Tibial nerve (tissue), 4 donors: Measurements from ENCODE around the gene ACE2. TPM values are rescaled to one million over a fixed set of nuclear protein-coding genes. Genes with fewer than 3 reads are reported as not detected.
"Not testable (repeated sequence)": the region's sequence is repeated elsewhere in the genome, so short reads cannot be mapped to it uniquely, and the experiment has no call there.

Experiments used
- DNase-seq, 2 donors: peaks; one replicate each; pipeline ENCODE4 v3.0.0-alpha.2; 2019; ENCODE audit warnings: low spot score in 2 of 2
- H3K27ac ChIP-seq, 4 donors: fragments of 200-600 bp; sonication (generic) in 3 of 4; one replicate each; pipeline ENCODE4 v1.5.1; 2017 to 2019; ENCODE audit warnings: mild to moderate bottlenecking in 1 of 4
- H3K27me3 ChIP-seq, 2 donors: fragments of 200-600 bp; sonication (generic) in 1 of 2; one replicate each; pipeline versions ENCODE4 v1.5.1 to v1.6.0; 2017 to 2019
- H3K36me3 ChIP-seq, 3 donors: fragments of 200-600 bp; sonication (generic); one replicate each; pipeline ENCODE4 v1.5.1; 2018 to 2019
- H3K4me1 ChIP-seq, 4 donors: fragments of 200-600 bp; sonication (generic) in 3 of 4; one replicate each; pipeline ENCODE4 v1.5.1; 2017 to 2019
- H3K4me3 ChIP-seq, 4 donors: fragments of 200-600 bp; sonication (generic) in 3 of 4; one replicate each; pipeline ENCODE4 v1.5.1; 2017 to 2019; ENCODE audit warnings: mild to moderate bottlenecking in 1 of 4, moderate library complexity in 1 of 4
- H3K9me3 ChIP-seq, 4 donors: fragments of 200-600 bp; sonication (generic) in 3 of 4; one replicate each; pipeline ENCODE4 v1.5.1; 2017 to 2019
- EP300 ChIP-seq, 2 donors: sonication (generic); formaldehyde crosslinking; IDR thresholded peaks; one replicate each; pipeline ENCODE4 v1.6.1; 2017; ENCODE audit warnings: antibody characterized with exemption in 2 of 2, mild to moderate bottlenecking in 1 of 2
- POLR2A ChIP-seq, 2 donors: fragments of 450-650 bp; IDR thresholded peaks; one replicate each; pipeline ENCODE4 v1.6.1; 2017; ENCODE audit warnings: antibody characterized with exemption in 2 of 2, mild to moderate bottlenecking in 2 of 2, moderate library complexity in 2 of 2
- WGBS, 2 donors: methylation state at CpG; one replicate each; pipeline ENCODE4 v1.1.5; 2018; 5-methylcytosine and 5-hydroxymethylcytosine counted together
- total RNA-seq, 4 donors: library from RNA; depleted of rRNA; stranded (reverse); fragments of >200 nt; gene quantifications; one replicate each; pipeline ENCODE4 v1.1.0, GENCODE V29; 2016
- TF ChIP-seq, protein P1 (sequence below), 5 experiments: fragments of 200-600 bp in 3 of 5; fragments of 450-650 bp in 2 of 5; sonication (generic) in 3 of 5; IDR thresholded peaks; one replicate each; pipeline ENCODE4 v1.5.1; 2016 to 2019; ENCODE audit warnings: antibody characterized with exemption in 5 of 5, mild to moderate bottlenecking in 3 of 5, moderate library complexity in 2 of 5

ACE2 gene
- total RNA-seq, result 1 to 10 TPM in 2 of 4 donors, under 1 TPM in 2; 0.30 to 1.1 (median 0.92) TPM

GRCh38 chrX:15600745-15601144, at the start of gene ACE2:
ACE2 (minus strand) TSS chrX:15600960; CDS start chrX:15600911, 49 bp downstream.
- H3K36me3 ChIP-seq, result no peaks in the 10 kb centered on the region
- peaks cover 0 to 19% of the 10 kb centered on the region in 2 donors for H3K27me3 ChIP-seq
- no peak within 1 kb of the TSS for H3K27ac ChIP-seq
- TF ChIP-seq, protein P1, sequence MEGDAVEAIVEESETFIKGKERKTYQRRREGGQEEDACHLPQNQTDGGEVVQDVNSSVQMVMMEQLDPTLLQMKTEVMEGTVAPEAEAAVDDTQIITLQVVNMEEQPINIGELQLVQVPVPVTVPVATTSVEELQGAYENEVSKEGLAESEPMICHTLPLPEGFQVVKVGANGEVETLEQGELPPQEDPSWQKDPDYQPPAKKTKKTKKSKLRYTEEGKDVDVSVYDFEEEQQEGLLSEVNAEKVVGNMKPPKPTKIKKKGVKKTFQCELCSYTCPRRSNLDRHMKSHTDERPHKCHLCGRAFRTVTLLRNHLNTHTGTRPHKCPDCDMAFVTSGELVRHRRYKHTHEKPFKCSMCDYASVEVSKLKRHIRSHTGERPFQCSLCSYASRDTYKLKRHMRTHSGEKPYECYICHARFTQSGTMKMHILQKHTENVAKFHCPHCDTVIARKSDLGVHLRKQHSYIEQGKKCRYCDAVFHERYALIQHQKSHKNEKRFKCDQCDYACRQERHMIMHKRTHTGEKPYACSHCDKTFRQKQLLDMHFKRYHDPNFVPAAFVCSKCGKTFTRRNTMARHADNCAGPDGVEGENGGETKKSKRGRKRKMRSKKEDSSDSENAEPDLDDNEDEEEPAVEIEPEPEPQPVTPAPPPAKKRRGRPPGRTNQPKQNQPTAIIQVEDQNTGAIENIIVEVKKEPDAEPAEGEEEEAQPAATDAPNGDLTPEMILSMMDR (IDR thresholded peaks at IDR 0.05), result no peak
- TF ChIP-seq POLR2A (IDR thresholded peaks at IDR 0.05) (no peak), EP300 (IDR thresholded peaks at IDR 0.05) (no peak)
- 73 to 89% methylated on average over 4 of the region's 4 CpGs for WGBS, 2 donors
- DNase-seq, result no peak
- no peak within 1 kb of the TSS for H3K4me3 ChIP-seq
- H3K4me1 ChIP-seq, result no peaks in the 10 kb centered on the region
- H3K9me3 ChIP-seq, result no peaks in the 10 kb centered on the region

DNA sequence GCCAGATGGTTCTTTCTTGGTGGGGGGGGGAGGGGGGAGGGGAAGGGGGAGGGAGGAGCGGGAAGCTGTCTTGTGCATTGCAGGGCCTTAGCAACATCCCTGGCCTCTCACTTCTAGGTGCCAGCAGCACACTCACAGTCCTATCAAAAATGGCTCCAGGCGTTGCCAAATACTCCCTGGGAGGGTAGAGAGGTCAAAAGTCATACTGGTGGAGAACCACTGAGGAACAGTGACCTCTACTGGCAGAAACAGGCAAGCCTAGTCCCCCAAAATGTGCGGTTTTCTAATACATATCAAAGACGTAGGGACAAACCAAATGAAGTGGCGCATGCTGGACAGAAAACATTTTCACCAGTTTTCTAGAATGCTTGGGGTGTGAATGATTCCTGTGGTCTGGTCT, 46.8 kb upstream of the ACE2 start:
- peaks cover 0 to 39% of the 10 kb centered on the region in 2 donors for H3K27me3 ChIP-seq
- not testable (repeated sequence) for H3K4me3 ChIP-seq, H3K36me3 ChIP-seq, H3K9me3 ChIP-seq, H3K27ac ChIP-seq, H3K4me1 ChIP-seq, DNase-seq
- WGBS, 2 donors, result no CpG with 5 or more reads among the region's 5 CpGs

DNA sequence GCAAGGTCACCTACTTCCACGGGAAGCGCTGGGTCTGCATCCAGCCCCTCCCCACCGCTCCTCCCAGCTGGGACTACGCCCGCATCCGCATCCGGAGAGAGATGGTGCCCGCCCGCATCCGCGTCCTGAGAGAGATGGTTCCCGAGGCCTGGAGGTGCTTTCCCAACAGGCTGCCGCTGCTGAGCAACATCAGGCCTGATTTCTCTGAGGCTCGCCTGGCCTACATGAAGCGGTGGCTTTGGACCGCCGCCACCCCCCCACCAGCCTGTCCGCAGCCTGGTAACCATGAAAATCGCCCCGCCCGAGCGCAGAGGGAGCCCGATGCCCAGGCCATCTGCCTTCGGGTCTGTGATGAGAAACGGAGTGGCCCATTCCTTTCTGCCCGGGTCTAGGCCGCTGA, 45.8 kb upstream of the ACE2 start:
- H3K27me3 ChIP-seq, result peaks cover 0 to 36% of the 10 kb centered on the region in 2 donors
- H3K4me3 ChIP-seq, result no peak overlapping the region
- no peak overlapping the region for H3K27ac ChIP-seq
- WGBS, 2 donors, result 90 to 96% methylated on average over 8 to 20 of the region's 27 CpGs
- H3K9me3 ChIP-seq, result no peaks in the 10 kb centered on the region
- no peaks in the 10 kb centered on the region for H3K4me1 ChIP-seq
- TF ChIP-seq EP300 (IDR thresholded peaks at IDR 0.05) (no peak), POLR2A (IDR thresholded peaks at IDR 0.05) (no peak)
- TF ChIP-seq, protein P1 (IDR thresholded peaks at IDR 0.05), result no peak
- no peaks in the 10 kb centered on the region for H3K36me3 ChIP-seq
- no peak for DNase-seq

DNA sequence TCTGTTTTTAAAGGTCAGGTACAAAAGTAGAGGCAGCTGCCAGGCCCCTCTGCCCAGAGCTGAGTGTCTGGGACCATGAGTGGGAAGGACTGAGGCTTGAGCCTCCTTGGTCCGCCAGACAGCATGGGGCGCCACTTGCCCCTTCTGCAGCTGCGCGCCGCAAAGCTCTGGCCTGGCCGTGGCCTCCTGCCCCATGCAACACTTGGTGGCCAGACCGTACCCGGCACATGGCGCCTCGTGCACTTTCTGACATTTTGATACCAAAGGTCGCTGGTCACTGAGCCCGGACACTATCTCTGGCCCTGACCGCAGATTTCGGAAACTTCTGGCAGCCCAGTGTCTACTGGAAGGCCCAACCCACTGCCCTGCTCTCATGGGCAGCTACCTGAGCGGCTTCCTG, 45.3 kb upstream of the ACE2 start:
- TF ChIP-seq POLR2A (IDR thresholded peaks at IDR 0.05) (no peak), EP300 (IDR thresholded peaks at IDR 0.05) (no peak)
- TF ChIP-seq, protein P1 (IDR thresholded peaks at IDR 0.05), result no peak
- WGBS, 2 donors, result 87 to 97% methylated on average over 12 to 13 of the region's 15 CpGs
- no peaks in the 10 kb centered on the region for H3K4me1 ChIP-seq
- DNase-seq, result no peak
- no peaks in the 10 kb centered on the region for H3K9me3 ChIP-seq
- H3K27me3 ChIP-seq, result peaks cover 0 to 32% of the 10 kb centered on the region in 2 donors
- H3K36me3 ChIP-seq, result no peaks in the 10 kb centered on the region
- no peak overlapping the region for H3K4me3 ChIP-seq
- no peak overlapping the region for H3K27ac ChIP-seq

- no peaks in the 10 kb centered on the region for H3K36me3 ChIP-seq
- 54% methylated on average over 3 of the region's 3 CpGs for WGBS, 2 donors
- H3K4me3 ChIP-seq, result no peak overlapping the region
- no peak overlapping the region for H3K27ac ChIP-seq
- peaks cover 0 to 32% of the 10 kb centered on the region in 2 donors for H3K27me3 ChIP-seq
- no peaks in the 10 kb centered on the region for H3K9me3 ChIP-seq
- H3K4me1 ChIP-seq, result no peaks in the 10 kb centered on the region
- TF ChIP-seq, protein P1 (IDR thresholded peaks at IDR 0.05), result no peak
- no peak for TF ChIP-seq EP300 (IDR thresholded peaks at IDR 0.05)
- TF ChIP-seq POLR2A (IDR thresholded peaks at IDR 0.05), result no peak
- DNase-seq, result no peak
Observed at GRCh38 chrX:15645266-15645665, 44.5 kb upstream of the ACE2 start.

DNA sequence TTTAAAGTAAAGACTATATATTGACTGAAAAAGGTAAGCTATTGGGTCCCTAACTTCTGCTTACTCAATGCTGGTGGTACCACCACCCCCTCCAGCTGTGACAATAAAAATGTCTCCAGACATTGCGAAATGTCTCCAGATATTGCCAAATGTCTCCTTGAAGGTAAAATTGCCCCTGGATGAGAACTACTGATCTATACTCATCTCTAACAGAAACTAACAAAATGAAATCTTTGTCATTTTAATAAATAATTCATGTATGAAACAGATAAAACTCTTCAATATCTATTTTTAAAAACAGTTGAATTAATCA, 43.8 kb upstream of the ACE2 start:
- H3K4me1 ChIP-seq, result no peaks in the 10 kb centered on the region
- DNase-seq, result no peak
- WGBS, 2 donors, result 93 to 97% methylated on average over 1 of the region's 1 CpG
- TF ChIP-seq POLR2A (IDR thresholded peaks at IDR 0.05), result no peak
- TF ChIP-seq EP300 (IDR thresholded peaks at IDR 0.05), result no peak
- TF ChIP-seq, protein P1 (IDR thresholded peaks at IDR 0.05), result no peak
- H3K36me3 ChIP-seq, result no peaks in the 10 kb centered on the region
- H3K9me3 ChIP-seq, result no peaks in the 10 kb centered on the region
- H3K27me3 ChIP-seq, result peaks cover 0 to 26% of the 10 kb centered on the region in 2 donors
- no peak overlapping the region for H3K27ac ChIP-seq
- H3K4me3 ChIP-seq, result no peak overlapping the region
